8988T (cell line): ENCODE results near the gene RABL6.
"Not testable (repeated sequence)": the region's sequence is repeated elsewhere in the genome, so short reads cannot be mapped to it uniquely, and the experiment has no call there.

Source experiments
- DNase-seq: peaks from one replicate; pipeline ENCODE4 v3.0.0; 2011

The RABL6 gene

GRCh38 chr9:136837856-136838277 is 30.1 kb downstream of the RABL6 start:
- not testable (repeated sequence) for DNase-seq

GRCh38 chr9:136838314-136839228 is 30.8 kb downstream of the RABL6 start:
- no peak for DNase-seq

- no peak for DNase-seq
Measured at GRCh38 chr9:136839229-136840139, 31.7 kb downstream of the RABL6 start.

GRCh38 chr9:136840140-136840876 is 32.6 kb downstream of the RABL6 start:
- no peak for DNase-seq

GRCh38 chr9:136840877-136841645 is 33.3 kb downstream of the RABL6 start:
- DNase-seq, result no peak

GRCh38 chr9:136841646-136842379 is 34.1 kb downstream of the RABL6 start:
- not testable (repeated sequence) for DNase-seq

GRCh38 chr9:136842380-136842948 is 34.7 kb downstream of the RABL6 start, which contains the start of gene AJM1:
Gene AJM1, plus strand, starts transcription at chr9:136842478. Its CDS starts 1,937 bp downstream, at chr9:136844415.
- DNase-seq, result peak; percentile 96

- DNase-seq, result not testable (repeated sequence)
Measured at GRCh38 chr9:136843159-136843800, 35.5 kb downstream of the RABL6 start.

GRCh38 chr9:136843801-136844740 is 36.3 kb downstream of the RABL6 start:
- DNase-seq, result not testable (repeated sequence)

GRCh38 chr9:136844761-136845464 is 37.2 kb downstream of the RABL6 start:
- DNase-seq, result no peak

GRCh38 chr9:136845465-136846260 is 37.9 kb downstream of the RABL6 start:
- DNase-seq, result no peak

GRCh38 chr9:136846376-136847087 is 38.8 kb downstream of the RABL6 start:
- DNase-seq, result no peak

GRCh38 chr9:136847088-136847825 is 39.5 kb downstream of the RABL6 start:
- peak; percentile 92 for DNase-seq

GRCh38 chr9:136847826-136848392 is 40.2 kb downstream of the RABL6 start:
- peak; percentile 92 for DNase-seq

GRCh38 chr9:136848393-136849037 is 40.8 kb downstream of the RABL6 start:
- DNase-seq, result peak; percentile 94
